ENCODE results near the gene OSBPL1A.

Gene OSBPL1A

DNA sequence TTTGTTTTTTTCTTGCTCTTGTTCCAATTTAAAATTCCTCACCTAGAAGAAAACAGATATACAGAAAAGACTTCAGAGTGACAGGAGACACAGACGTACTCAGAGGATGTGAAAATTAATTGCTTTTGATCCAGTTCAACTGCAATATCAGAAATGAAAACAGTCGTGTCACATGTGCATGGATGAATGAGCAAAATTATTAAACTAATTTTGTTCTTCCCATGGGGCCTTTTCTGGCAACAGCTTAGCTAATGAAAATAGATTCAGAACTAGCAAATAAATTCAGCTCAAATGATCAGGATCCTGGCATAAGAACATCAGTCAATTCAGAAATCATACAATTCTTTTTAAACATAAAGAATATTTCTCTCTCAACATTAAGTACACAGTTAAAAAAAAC lies 158.3 kb downstream of the OSBPL1A start:
- TF ChIP-seq, protein P1, sequence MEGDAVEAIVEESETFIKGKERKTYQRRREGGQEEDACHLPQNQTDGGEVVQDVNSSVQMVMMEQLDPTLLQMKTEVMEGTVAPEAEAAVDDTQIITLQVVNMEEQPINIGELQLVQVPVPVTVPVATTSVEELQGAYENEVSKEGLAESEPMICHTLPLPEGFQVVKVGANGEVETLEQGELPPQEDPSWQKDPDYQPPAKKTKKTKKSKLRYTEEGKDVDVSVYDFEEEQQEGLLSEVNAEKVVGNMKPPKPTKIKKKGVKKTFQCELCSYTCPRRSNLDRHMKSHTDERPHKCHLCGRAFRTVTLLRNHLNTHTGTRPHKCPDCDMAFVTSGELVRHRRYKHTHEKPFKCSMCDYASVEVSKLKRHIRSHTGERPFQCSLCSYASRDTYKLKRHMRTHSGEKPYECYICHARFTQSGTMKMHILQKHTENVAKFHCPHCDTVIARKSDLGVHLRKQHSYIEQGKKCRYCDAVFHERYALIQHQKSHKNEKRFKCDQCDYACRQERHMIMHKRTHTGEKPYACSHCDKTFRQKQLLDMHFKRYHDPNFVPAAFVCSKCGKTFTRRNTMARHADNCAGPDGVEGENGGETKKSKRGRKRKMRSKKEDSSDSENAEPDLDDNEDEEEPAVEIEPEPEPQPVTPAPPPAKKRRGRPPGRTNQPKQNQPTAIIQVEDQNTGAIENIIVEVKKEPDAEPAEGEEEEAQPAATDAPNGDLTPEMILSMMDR (conservative IDR thresholded peaks at IDR 0.05) = no peak
- H3K27ac ChIP-seq = no peak overlapping the region

DNA sequence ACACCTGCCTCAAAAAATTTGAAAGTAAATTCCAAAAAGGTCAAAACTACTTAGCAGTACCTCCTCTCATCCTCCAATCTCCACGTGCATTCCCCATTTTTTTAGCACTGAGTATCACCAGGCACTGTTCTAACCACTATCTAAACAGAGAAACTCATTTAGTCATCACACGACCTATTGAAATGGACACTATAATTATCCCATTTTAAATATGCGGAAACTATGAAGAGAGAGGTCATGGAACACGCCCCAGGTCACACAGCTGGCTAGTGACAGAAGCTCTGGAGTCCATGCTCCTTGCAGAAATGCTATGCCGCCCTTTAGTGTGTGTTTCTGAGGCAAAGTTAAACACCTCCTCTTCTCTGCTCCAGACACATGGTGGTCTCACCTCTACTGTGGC lies 159.2 kb downstream of the OSBPL1A start:
- H3K27ac ChIP-seq = no peak overlapping the region
- TF ChIP-seq, protein P1 (conservative IDR thresholded peaks at IDR 0.05) = no peak

DNA sequence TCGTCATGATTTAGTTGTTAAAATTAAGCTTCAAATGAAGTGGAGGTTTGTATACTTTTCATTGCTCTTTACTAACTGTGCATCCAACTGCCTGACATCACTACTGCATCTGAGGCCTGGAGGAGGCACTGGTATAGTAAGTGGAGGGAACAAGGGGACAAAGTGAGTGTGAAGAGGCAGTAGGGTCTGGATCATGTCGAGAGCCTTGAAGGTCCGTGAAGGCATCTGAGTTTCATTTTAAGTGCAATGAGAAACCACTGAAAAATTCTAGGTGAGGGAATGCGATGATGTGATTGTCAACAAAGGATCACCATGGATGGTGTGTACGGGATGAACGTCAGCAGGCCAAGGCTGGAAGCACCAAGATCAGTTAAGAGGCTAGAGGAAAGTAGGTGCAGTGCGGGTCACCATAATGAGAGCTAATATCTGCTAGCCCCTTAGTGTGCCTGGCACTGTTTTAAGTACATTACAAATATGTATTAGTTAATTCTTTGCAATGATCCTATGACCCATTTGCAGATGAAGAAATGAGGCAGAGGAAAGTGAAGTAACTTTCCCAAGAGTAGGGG lies 162.7 kb downstream of the OSBPL1A start:
- no peak overlapping the region for H3K27ac ChIP-seq
- TF ChIP-seq, protein P1 (conservative IDR thresholded peaks at IDR 0.05) = no peak

DNA sequence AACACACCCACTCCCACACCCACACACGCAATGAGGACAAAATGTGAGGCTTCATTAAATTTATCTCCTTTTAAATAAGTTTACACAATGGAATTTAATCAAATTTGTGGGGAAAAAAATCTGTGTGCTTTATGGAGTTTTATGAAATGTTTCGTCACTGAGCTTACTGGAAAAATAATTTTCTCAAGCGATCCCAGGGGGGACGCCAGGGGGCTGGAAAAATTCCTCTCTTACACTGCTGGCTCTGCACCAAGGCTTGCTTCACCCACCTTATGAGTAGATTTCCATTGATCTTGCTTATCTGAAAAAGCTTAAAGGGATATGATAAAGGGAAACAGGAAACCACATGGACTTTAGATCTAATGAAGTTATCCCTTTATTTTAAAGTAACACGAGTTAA lies 163.3 kb downstream of the OSBPL1A start:
- H3K27ac ChIP-seq = no peak overlapping the region
- TF ChIP-seq, protein P1 (conservative IDR thresholded peaks at IDR 0.05) = no peak

DNA sequence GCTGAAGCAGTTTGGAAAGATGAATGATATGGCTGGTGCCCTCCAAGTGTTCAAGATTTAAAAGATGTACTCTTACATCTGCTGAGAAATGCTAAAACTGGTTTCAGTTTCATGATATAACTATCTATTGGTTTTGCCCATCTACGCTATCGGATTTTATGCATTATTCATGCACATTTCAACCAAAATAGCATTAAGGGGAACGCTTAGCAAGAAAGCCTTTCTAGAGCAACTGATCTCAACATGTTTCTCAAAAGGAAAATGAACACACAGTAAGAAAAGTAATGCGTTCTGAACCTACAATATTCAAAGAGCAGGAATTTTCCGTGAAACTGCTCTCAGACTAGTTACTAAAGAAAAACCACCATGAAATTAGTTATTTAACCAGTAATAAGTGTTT lies 164.8 kb downstream of the OSBPL1A start:
- H3K27ac ChIP-seq = no peak overlapping the region
- TF ChIP-seq, protein P1 (conservative IDR thresholded peaks at IDR 0.05) = no peak

DNA sequence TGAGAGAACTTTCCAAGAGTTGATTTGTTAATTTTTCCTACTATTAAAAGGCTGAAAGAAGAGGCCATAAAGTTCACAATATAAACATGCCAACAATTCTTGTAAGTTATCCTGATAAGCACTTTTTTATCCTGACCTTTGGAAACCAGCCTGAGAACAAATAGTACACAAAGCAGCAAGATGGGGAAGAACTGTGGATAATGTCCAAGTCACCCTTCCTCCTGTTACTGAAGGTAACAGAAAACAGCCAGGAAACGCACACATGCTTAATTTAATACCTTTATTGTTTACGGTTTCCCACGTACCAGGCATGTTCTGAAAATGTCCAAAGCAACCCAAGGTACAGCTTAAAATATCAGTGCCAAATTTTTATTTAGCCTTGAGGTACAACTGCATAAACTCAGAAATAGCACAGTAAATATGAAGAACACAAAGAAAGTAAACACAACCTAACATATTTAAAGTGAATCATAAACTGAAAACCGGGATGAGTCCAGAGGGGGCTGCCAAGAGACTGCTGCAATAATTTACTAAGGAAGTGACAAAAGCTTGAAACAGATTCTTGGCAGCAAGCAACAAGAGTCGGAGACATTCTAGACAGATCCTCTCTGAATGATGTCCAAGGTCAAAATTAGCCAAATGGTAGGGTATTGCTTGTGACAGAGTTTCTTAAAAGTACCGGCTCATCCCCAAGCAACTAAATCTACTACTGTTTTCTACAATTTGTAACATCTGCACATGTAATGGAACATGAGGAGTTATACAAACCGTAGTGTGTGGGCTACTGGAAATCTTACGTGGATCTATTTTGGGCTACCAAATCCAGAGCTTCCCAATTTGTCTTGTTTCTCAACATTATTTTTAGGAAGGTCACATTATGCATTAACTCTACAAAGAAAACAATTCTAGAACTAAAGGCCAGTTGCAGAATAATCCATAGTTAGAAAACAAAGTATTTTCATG lies 165.6 kb downstream of the OSBPL1A start:
- H3K27ac ChIP-seq = peak overlapping the region; percentile 6; the same call in 1 of the 2 replicates
- TF ChIP-seq, protein P1 (conservative IDR thresholded peaks at IDR 0.05) = no peak

DNA sequence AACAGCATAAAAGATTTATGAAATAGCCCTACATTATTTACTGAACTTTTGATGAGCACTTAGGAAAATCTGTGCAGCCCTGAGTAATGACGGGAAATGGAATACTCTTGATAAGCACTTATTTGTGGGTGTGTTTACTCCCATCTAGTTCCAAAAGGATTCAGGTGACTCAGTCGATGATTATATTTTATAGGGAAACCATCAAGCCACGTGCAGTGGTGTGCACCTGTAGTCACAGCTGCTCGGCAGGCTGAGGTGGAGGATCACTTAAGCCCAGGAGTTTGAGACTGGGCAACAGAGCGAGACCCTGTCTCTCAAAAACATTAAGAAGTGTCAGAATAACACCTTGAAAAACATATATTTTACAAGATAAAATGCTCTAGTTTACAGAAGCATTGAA lies 166.9 kb downstream of the OSBPL1A start:
- no peak overlapping the region for H3K27ac ChIP-seq
- TF ChIP-seq, protein P1 (conservative IDR thresholded peaks at IDR 0.05) = no peak
